Hepatocyte (in vitro differentiated cells): ENCODE measurements around the gene ZNF202. TPM values are rescaled to one million over a fixed set of nuclear protein-coding genes. Genes with fewer than 3 reads are reported as not detected.

ENCODE experiments used
- DNase-seq: peaks from one replicate; pipeline ENCODE4 v3.0.0-alpha.2; 2016; ENCODE audit warnings: low spot score
- H2AFZ ChIP-seq: fragments of 200-600 bp; sonication (generic); 2 replicates; pipeline ENCODE4 v1.6.0; 2016; ENCODE audit warnings: antibody characterized with exemption, mild to moderate bottlenecking
- H3K27ac ChIP-seq: fragments of 200-600 bp; sonication (generic); 2 replicates; pipeline ENCODE4 v1.5.1; 2016; ENCODE audit warnings: mild to moderate bottlenecking
- H3K27me3 ChIP-seq: fragments of 200-600 bp; sonication (generic); 2 replicates; pipeline ENCODE4 v1.6.1; 2016
- H3K36me3 ChIP-seq: fragments of 200-600 bp; sonication (generic); replicated peaks from 2 replicates; pipeline ENCODE4 v1.5.1; 2016; ENCODE audit warnings: low read depth; ENCODE audit not compliant: insufficient read depth
- H3K4me1 ChIP-seq: fragments of 200-600 bp; sonication (generic); 2 replicates; pipeline ENCODE4 v1.5.1; 2016; ENCODE audit warnings: mild to moderate bottlenecking, moderate library complexity; ENCODE audit not compliant: insufficient read depth
- H3K4me2 ChIP-seq: fragments of 200-600 bp; sonication (generic); 2 replicates; pipeline ENCODE4 v1.6.0; 2016
- H3K4me3 ChIP-seq: fragments of 200-600 bp; sonication (generic); 2 replicates; pipeline ENCODE4 v1.5.1; 2016; ENCODE audit warnings: mild to moderate bottlenecking
- H3K79me2 ChIP-seq: fragments of 200-600 bp; sonication (generic); 2 replicates; pipeline ENCODE4 v1.6.0; 2017; ENCODE audit warnings: mild to moderate bottlenecking
- H3K9me2 ChIP-seq: fragments of 200-600 bp; sonication (generic); replicated peaks from 2 replicates; pipeline ENCODE4 v1.6.0; 2017; ENCODE audit warnings: mild to moderate bottlenecking; ENCODE audit not compliant: insufficient read depth
- H3K9me3 ChIP-seq: fragments of 200-600 bp; sonication (generic); 2 replicates; pipeline ENCODE4 v1.5.1; 2016; ENCODE audit warnings: low read depth, mild to moderate bottlenecking
- H4K20me1 ChIP-seq: fragments of 200-600 bp; sonication (generic); 2 replicates; pipeline ENCODE4 v1.6.0; 2016; ENCODE audit warnings: mild to moderate bottlenecking; ENCODE audit not compliant: insufficient read depth, poor library complexity, severe bottlenecking
- CTCF ChIP-seq: fragments of 200-600 bp; sonication (generic); IDR thresholded peaks from 2 replicates; pipeline ENCODE4 v1.5.1; 2016; ENCODE audit warnings: antibody characterized with exemption, mild to moderate bottlenecking; ENCODE audit not compliant: poor library complexity
- EZH2 ChIP-seq: fragments of 200-600 bp; sonication (generic); IDR thresholded peaks from 2 replicates; pipeline ENCODE4 v1.6.1; 2016; ENCODE audit warnings: antibody characterized with exemption, mild to moderate bottlenecking, borderline replicate concordance
- EZH2phosphoT487 ChIP-seq: fragments of 200-600 bp; sonication (generic); IDR thresholded peaks from one replicate; pipeline ENCODE4 v1.6.1; 2018; ENCODE audit warnings: antibody characterized with exemption, mild to moderate bottlenecking, low read depth, moderate library complexity; ENCODE audit not compliant: unreplicated experiment, severe bottlenecking
- WGBS: methylation state at CpG from one replicate; pipeline ENCODE4 v1.1.6; 2016; ENCODE audit warnings: low lambda C conversion rate; ENCODE audit errors: missing lambda C conversion rate; 5-methylcytosine and 5-hydroxymethylcytosine counted together
- polyA plus RNA-seq: library from polyadenylated mRNA; unstranded; fragments of >200 nt; fragmentation: Nextera tagmentation; extraction: Ambion mirVana; gene quantifications from 2 replicates; pipeline ENCODE4 v1.2.1, GENCODE V29; 2016
- total RNA-seq: library from RNA; depleted of rRNA; stranded (reverse); fragments of >200 nt; gene quantifications from 2 replicates; pipeline ENCODE4 v1.2.3, GENCODE V29; 2014

The ZNF202 gene
- total and polyA plus RNA-seq, 2 experiments from 2014 or later: 5.7 to 8.4 TPM

- WGBS: 78% methylated on average over 8 of the region's 8 CpGs
- no peaks in the 10 kb centered on the region for H4K20me1 ChIP-seq
These were observed 57.9 kb downstream of the ZNF202 start for GRCh38 chr11:123683428-123684170.

GRCh38 chr11:123682696-123683410 lies 58.6 kb downstream of the ZNF202 start:
- peaks cover 13% of the 10 kb centered on the region for H3K27me3 ChIP-seq
- no peak overlapping the region for H3K4me3 ChIP-seq
- no peak for TF ChIP-seq EZH2
- TF ChIP-seq EZH2phosphoT487: no peak
- no peak for TF ChIP-seq CTCF
- H3K4me2 ChIP-seq: no peak overlapping the region
- no peak overlapping the region for H2AFZ ChIP-seq
- no peak for DNase-seq
- H3K79me2 ChIP-seq: no peaks in the 10 kb centered on the region
- H3K36me3 ChIP-seq: no peaks in the 10 kb centered on the region
- H4K20me1 ChIP-seq: no peaks in the 10 kb centered on the region
- H3K4me1 ChIP-seq: no peaks in the 10 kb centered on the region
- H3K9me2 ChIP-seq: no peaks in the 10 kb centered on the region
- H3K9me3 ChIP-seq: no peaks in the 10 kb centered on the region
- H3K27ac ChIP-seq: no peak overlapping the region
- 67% methylated on average over 5 of the region's 5 CpGs for whole genome bisulfite sequencing

More at GRCh38 chr11:123683428-123684170, 57.9 kb downstream of the ZNF202 start:
- Histone ChIP-seq H3K4me3 (no peak overlapping the region), H3K27me3 (peaks cover 13% of the 10 kb centered on the region), H3K4me2 (no peak overlapping the region), H3K4me1 (no peaks in the 10 kb centered on the region), H3K27ac (no peak overlapping the region), H3K9me3 (no peaks in the 10 kb centered on the region), H2AFZ (no peak overlapping the region), H3K36me3 (no peaks in the 10 kb centered on the region), H3K79me2 (no peaks in the 10 kb centered on the region), H3K9me2 (no peaks in the 10 kb centered on the region)
- no peak for DNase-seq
- TF ChIP-seq EZH2 (no peak), CTCF (no peak), EZH2phosphoT487 (no peak)

- Histone ChIP-seq H2AFZ (no peak overlapping the region), H3K4me3 (no peak overlapping the region), H3K9me3 (no peaks in the 10 kb centered on the region), H4K20me1 (no peaks in the 10 kb centered on the region), H3K79me2 (no peaks in the 10 kb centered on the region), H3K4me1 (no peaks in the 10 kb centered on the region), H3K27ac (no peak overlapping the region), H3K36me3 (no peaks in the 10 kb centered on the region), H3K9me2 (no peaks in the 10 kb centered on the region), H3K27me3 (peaks cover 13% of the 10 kb centered on the region), H3K4me2 (no peak overlapping the region)
- WGBS: 83% methylated on average over 2 of the region's 2 CpGs
- DNase-seq: no peak
- TF ChIP-seq EZH2 (no peak), CTCF (no peak), EZH2phosphoT487 (no peak)
These were observed 60.4 kb downstream of the ZNF202 start for GRCh38 chr11:123681030-123681429.
